ENCODE data around the gene MSANTD1.

Gene MSANTD1

GRCh38 chr4:3248811-3249661 is at the start of gene MSANTD1:
Gene MSANTD1, plus strand, starts transcription at chr4:3249159. Its CDS starts 64 bp downstream, at chr4:3249223.
- DNase-seq (ENCODE audit: low read depth in 2 of 2), result no peak

GRCh38 chr4:3199653-3200422 is 49.1 kb upstream of the MSANTD1 start:
- no peak for DNase-seq (ENCODE audit: low read depth in 2 of 2)

- DNase-seq (ENCODE audit: low read depth in 2 of 2), result no peak
Measured at GRCh38 chr4:3200423-3201090, 48.4 kb upstream of the MSANTD1 start.

- DNase-seq (ENCODE audit: low read depth in 2 of 2), result peak; percentile 37 to 46
Measured at GRCh38 chr4:3201718-3202702, 46.9 kb upstream of the MSANTD1 start.

- DNase-seq (ENCODE audit: low read depth in 2 of 2), result no peak
Measured at GRCh38 chr4:3202836-3203820, 45.8 kb upstream of the MSANTD1 start.

- DNase-seq (ENCODE audit: low read depth in 2 of 2), result no peak
Measured at GRCh38 chr4:3203971-3204431, 45.0 kb upstream of the MSANTD1 start.

GRCh38 chr4:3205995-3206394 is 43.0 kb upstream of the MSANTD1 start:
- DNase-seq (ENCODE audit: low read depth in 2 of 2), result no peak

GRCh38 chr4:3206439-3207100 is 42.4 kb upstream of the MSANTD1 start:
- no peak for DNase-seq (ENCODE audit: low read depth in 2 of 2)

GRCh38 chr4:3207531-3208037 is 41.4 kb upstream of the MSANTD1 start:
- no peak for DNase-seq (ENCODE audit: low read depth in 2 of 2)

GRCh38 chr4:3208826-3209225 is 40.1 kb upstream of the MSANTD1 start:
- no peak for DNase-seq (ENCODE audit: low read depth in 2 of 2)

- DNase-seq (ENCODE audit: low read depth in 2 of 2), result no peak
Measured at GRCh38 chr4:3209551-3210325, 39.2 kb upstream of the MSANTD1 start.

GRCh38 chr4:3210467-3210866 is 38.5 kb upstream of the MSANTD1 start:
- DNase-seq (ENCODE audit: low read depth in 2 of 2), result no peak

GRCh38 chr4:3211866-3212265 is 37.1 kb upstream of the MSANTD1 start:
- no peak for DNase-seq (ENCODE audit: low read depth in 2 of 2)

- DNase-seq (ENCODE audit: low read depth in 2 of 2), result no peak
Measured at GRCh38 chr4:3212391-3213105, 36.4 kb upstream of the MSANTD1 start.

- no peak for DNase-seq (ENCODE audit: low read depth in 2 of 2)
Measured at GRCh38 chr4:3213106-3213425, 35.9 kb upstream of the MSANTD1 start.

GRCh38 chr4:3213661-3214250 is 35.2 kb upstream of the MSANTD1 start:
- DNase-seq (ENCODE audit: low read depth in 2 of 2), result no peak

GRCh38 chr4:3215256-3215655 is 33.7 kb upstream of the MSANTD1 start:
- no peak for DNase-seq (ENCODE audit: low read depth in 2 of 2)

Measured in stimulated activated CD8-positive, alpha-beta memory T cell treated with anti-CD3 and anti-CD28 coated beads, Interleukin-2, amount 100 ng/mL, for 1 hour (primary cell).